Upper lobe of left lung (tissue), 4 donors: ENCODE data around the gene AAR2.

Experiments used
- CTCF ChIP-seq, 6 experiments: fragments of 450-650 bp in 4 of 6; fragments of 200-600 bp in 2 of 6; sonication (generic) in 2 of 6; IDR thresholded peaks; one replicate each; pipeline ENCODE4 v1.5.1; 2016 to 2019; ENCODE audit warnings: antibody characterized with exemption in 6 of 6
- POLR2A ChIP-seq, 4 donors: fragments of 450-650 bp; IDR thresholded peaks; one replicate each; pipeline ENCODE4 v1.5.1; 2016 to 2017; ENCODE audit warnings: antibody characterized with exemption in 4 of 4, mild to moderate bottlenecking in 2 of 4

GRCh38 chr20:36203861-36204260 is 32.4 kb upstream of the AAR2 start:
- TF ChIP-seq CTCF (IDR thresholded peaks at IDR 0.05) = no peak
- no peak for TF ChIP-seq POLR2A (IDR thresholded peaks at IDR 0.05)
